SK-N-SH treated with all-trans-retinoic acid at 6 μM for 48 hours (cell line): ENCODE results near the gene DBF4B.
A peak's percentile ranks its signal among the peaks of the same experiment; 100 is the strongest.

Experiments
- ATAC-seq: fragments of 200-7000 bp; cut with Tn5 transposase; 3 replicates; pipeline ENCODE4 v1.9.1; 2020; ENCODE audit warnings: mild to moderate bottlenecking, moderate library complexity
- ARNTL ChIP-seq: fragments of 450-650 bp; formaldehyde crosslinking; IDR thresholded peaks from 2 replicates; pipeline ENCODE4 v1.5.0; 2020; ENCODE audit warnings: low read depth, mild to moderate bottlenecking, moderate library complexity, borderline replicate concordance
- BACH2 ChIP-seq: fragments of 250-450 bp; sonication (Bioruptor Pico); IDR thresholded peaks from 2 replicates; pipeline ENCODE4 v1.9.0; 2021; ENCODE audit warnings: mild to moderate bottlenecking, borderline replicate concordance
- CSDC2 ChIP-seq: fragments of 250-450 bp; sonication (Bioruptor Pico); IDR thresholded peaks from 2 replicates; pipeline ENCODE4 v1.5.0; 2020; ENCODE audit warnings: mild to moderate bottlenecking, moderate library complexity
- ESRRG ChIP-seq: fragments of 250-450 bp; sonication (Bioruptor Pico); IDR thresholded peaks from 2 replicates; pipeline ENCODE4 v1.6.1; 2021; ENCODE audit warnings: mild to moderate bottlenecking
- GLIS3 ChIP-seq: fragments of 250-450 bp; sonication (Bioruptor Pico); IDR thresholded peaks from 2 replicates; pipeline ENCODE4 v1.5.0; 2020; ENCODE audit warnings: mild to moderate bottlenecking, moderate library complexity
- ISL1 ChIP-seq: fragments of 250-450 bp; sonication (Bioruptor Pico); IDR thresholded peaks from 2 replicates; pipeline ENCODE4 v2.1.2; 2022; ENCODE audit warnings: mild to moderate bottlenecking, moderate library complexity
- OSR1 ChIP-seq: fragments of 250-450 bp; sonication (Bioruptor Pico); IDR thresholded peaks from 2 replicates; pipeline ENCODE4 v1.8.0; 2022; ENCODE audit warnings: moderate library complexity, mild to moderate bottlenecking, inconsistent platforms
- PPARA ChIP-seq: fragments of 250-450 bp; sonication (Bioruptor Pico); IDR thresholded peaks from 2 replicates; pipeline ENCODE4 v1.5.0; 2020; ENCODE audit warnings: mild to moderate bottlenecking, borderline replicate concordance
- RARB ChIP-seq: fragments of 250-450 bp; sonication (Bioruptor Pico); IDR thresholded peaks from 2 replicates; pipeline ENCODE4 v1.8.0; 2021; ENCODE audit warnings: mild to moderate bottlenecking, moderate library complexity
- SNAI2 ChIP-seq: fragments of 250-450 bp; sonication (Bioruptor Pico); IDR thresholded peaks from 2 replicates; pipeline ENCODE4 v1.5.0; 2020; ENCODE audit warnings: mild to moderate bottlenecking, moderate library complexity
- TOX ChIP-seq: fragments of 250-450 bp; sonication (Bioruptor Pico); IDR thresholded peaks from 2 replicates; pipeline ENCODE4 v1.8.0; 2021; ENCODE audit warnings: mild to moderate bottlenecking, moderate library complexity, borderline replicate concordance
- ZC3H10 ChIP-seq: fragments of 250-450 bp; sonication (Bioruptor Pico); IDR thresholded peaks from 2 replicates; pipeline ENCODE4 v1.5.1; 2021; ENCODE audit warnings: mild to moderate bottlenecking, moderate library complexity
- ZFP3 ChIP-seq: fragments of 250-450 bp; sonication (Bioruptor Pico); IDR thresholded peaks from 2 replicates; pipeline ENCODE4 v1.5.0; 2020; ENCODE audit warnings: mild to moderate bottlenecking, moderate library complexity
- ZFP30 ChIP-seq: fragments of 450-650 bp; formaldehyde crosslinking; IDR thresholded peaks from 2 replicates; pipeline ENCODE4 v1.5.0; 2022; ENCODE audit warnings: mild to moderate bottlenecking, moderate library complexity
- ZNF565 ChIP-seq: fragments of 450-650 bp; formaldehyde crosslinking; conservative IDR thresholded peaks from 2 replicates; pipeline ENCODE4 v1.5.0; 2020; ENCODE audit warnings: low read depth, mild to moderate bottlenecking, moderate library complexity
- ZNF70 ChIP-seq: fragments of 450-650 bp; formaldehyde crosslinking; IDR thresholded peaks from 2 replicates; pipeline ENCODE4 v1.5.0; 2020; ENCODE audit warnings: mild to moderate bottlenecking, moderate library complexity
- ZNF8 ChIP-seq: fragments of 450-650 bp; formaldehyde crosslinking; IDR thresholded peaks from 2 replicates; pipeline ENCODE4 v1.5.0; 2020; ENCODE audit warnings: mild to moderate bottlenecking, moderate library complexity
- TF ChIP-seq, protein P1 (sequence below): fragments of 250-450 bp; sonication (Bioruptor Pico); IDR thresholded peaks from 2 replicates; pipeline ENCODE4 v1.5.0; 2020; ENCODE audit warnings: mild to moderate bottlenecking, moderate library complexity
- TF ChIP-seq, protein P2 (sequence below): fragments of 250-450 bp; sonication (Bioruptor Pico); IDR thresholded peaks from 2 replicates; pipeline ENCODE4 v1.5.1; 2021; ENCODE audit warnings: mild to moderate bottlenecking, moderate library complexity
- TF ChIP-seq, protein P3 (sequence below): fragments of 250-450 bp; sonication (Bioruptor Pico); IDR thresholded peaks from 2 replicates; pipeline ENCODE4 v1.5.1; 2020; ENCODE audit warnings: low read depth, mild to moderate bottlenecking, moderate library complexity
- TF ChIP-seq, protein P4 (sequence below): fragments of 250-450 bp; sonication (Bioruptor Pico); IDR thresholded peaks from 2 replicates; pipeline ENCODE4 v1.8.0; 2020; ENCODE audit warnings: mild to moderate bottlenecking, moderate library complexity, borderline replicate concordance

The DBF4B gene

DNA sequence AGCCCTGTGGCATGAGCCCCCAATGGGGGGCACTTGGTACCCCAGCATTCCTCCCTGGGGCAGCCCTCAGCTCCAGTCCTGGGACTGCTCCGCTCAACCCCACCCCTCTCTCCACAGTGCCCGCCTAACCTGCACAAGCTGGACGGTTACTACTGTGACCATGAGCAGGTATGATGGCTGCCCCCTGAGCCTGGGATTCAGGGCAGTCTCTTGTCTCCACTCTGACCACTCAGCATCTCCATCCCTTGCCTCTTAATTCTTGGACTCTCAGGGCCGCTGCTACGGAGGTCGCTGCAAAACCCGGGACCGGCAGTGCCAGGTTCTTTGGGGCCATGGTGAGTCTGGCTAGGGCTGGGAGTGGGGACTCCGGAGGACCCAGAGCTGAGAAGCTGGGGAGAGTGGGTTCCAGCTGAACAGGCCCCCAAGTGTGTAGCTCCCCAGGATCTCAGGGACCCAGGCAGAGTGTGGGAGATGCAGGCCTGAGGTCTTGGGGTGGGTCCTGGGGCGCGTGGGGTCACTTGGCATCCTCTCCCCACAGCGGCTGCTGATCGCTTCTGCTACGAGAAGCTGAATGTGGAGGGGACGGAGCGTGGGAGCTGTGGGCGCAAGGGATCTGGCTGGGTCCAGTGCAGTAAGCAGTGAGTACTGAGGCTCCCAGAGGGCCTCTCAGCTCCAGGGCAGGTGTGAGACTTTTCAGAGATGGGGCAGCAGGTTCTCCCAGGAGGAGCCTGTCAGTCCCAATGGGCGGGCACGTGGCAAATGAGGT, 68.3 kb downstream of the DBF4B start (continued):
- TF ChIP-seq ZNF70 (CRISPR knock-in tag) (no peak), ZNF565 (no peak)

DNA sequence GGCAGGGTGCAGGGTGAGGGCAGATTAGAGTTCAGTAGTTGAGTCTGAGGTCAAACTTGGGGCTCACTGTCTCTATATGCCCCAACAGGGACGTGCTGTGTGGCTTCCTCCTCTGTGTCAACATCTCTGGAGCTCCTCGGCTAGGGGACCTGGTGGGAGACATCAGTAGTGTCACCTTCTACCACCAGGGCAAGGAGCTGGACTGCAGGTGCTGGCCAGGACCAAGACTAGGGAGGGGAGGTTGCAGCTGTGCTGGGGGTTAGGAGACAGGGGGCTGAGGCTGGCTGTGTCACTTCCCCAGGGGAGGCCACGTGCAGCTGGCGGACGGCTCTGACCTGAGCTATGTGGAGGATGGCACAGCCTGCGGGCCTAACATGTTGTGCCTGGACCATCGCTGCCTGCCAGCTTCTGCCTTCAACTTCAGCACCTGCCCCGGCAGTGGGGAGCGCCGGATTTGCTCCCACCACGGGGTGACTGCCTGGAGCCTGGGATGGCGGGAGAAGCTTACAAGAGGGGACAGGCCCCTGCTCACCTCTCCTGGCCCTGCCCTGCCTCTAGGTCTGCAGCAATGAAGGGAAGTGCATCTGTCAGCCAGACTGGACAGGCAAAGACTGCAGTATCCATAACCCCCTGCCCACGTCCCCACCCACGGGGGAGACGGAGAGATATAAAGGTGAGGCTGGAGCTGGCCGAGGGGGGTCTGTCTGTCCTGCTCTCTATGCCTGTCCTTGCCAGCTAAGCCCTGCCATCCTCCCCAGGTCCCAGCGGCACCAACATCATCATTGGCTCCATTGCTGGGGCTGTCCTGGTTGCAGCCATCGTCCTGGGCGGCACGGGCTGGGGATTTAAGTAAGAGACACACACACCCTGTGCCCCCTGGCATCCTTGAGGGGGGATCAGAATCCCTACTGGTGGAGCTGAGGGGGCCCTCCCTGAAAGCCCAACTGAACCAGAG, 69.2 kb downstream of the DBF4B start:
- ATAC-seq: no peak
- TF ChIP-seq PPARA: no peak
- no peak for TF ChIP-seq CSDC2 (CRISPR knock-in tag)
- no peak for TF ChIP-seq ZNF70 (CRISPR knock-in tag)
- TF ChIP-seq, protein P1, sequence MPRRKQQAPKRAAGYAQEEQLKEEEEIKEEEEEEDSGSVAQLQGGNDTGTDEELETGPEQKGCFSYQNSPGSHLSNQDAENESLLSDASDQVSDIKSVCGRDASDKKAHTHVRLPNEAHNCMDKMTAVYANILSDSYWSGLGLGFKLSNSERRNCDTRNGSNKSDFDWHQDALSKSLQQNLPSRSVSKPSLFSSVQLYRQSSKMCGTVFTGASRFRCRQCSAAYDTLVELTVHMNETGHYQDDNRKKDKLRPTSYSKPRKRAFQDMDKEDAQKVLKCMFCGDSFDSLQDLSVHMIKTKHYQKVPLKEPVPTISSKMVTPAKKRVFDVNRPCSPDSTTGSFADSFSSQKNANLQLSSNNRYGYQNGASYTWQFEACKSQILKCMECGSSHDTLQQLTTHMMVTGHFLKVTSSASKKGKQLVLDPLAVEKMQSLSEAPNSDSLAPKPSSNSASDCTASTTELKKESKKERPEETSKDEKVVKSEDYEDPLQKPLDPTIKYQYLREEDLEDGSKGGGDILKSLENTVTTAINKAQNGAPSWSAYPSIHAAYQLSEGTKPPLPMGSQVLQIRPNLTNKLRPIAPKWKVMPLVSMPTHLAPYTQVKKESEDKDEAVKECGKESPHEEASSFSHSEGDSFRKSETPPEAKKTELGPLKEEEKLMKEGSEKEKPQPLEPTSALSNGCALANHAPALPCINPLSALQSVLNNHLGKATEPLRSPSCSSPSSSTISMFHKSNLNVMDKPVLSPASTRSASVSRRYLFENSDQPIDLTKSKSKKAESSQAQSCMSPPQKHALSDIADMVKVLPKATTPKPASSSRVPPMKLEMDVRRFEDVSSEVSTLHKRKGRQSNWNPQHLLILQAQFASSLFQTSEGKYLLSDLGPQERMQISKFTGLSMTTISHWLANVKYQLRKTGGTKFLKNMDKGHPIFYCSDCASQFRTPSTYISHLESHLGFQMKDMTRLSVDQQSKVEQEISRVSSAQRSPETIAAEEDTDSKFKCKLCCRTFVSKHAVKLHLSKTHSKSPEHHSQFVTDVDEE (CRISPR knock-in tag): no peak
- TF ChIP-seq ISL1: no peak
- no peak for TF ChIP-seq BACH2 (CRISPR knock-in tag)
- TF ChIP-seq ZC3H10 (CRISPR knock-in tag): no peak
- no peak for TF ChIP-seq TOX (CRISPR knock-in tag)
- no peak for TF ChIP-seq OSR1 (CRISPR knock-in tag)
- no peak for TF ChIP-seq RARB
- no peak for TF ChIP-seq ESRRG
- TF ChIP-seq, protein P2, sequence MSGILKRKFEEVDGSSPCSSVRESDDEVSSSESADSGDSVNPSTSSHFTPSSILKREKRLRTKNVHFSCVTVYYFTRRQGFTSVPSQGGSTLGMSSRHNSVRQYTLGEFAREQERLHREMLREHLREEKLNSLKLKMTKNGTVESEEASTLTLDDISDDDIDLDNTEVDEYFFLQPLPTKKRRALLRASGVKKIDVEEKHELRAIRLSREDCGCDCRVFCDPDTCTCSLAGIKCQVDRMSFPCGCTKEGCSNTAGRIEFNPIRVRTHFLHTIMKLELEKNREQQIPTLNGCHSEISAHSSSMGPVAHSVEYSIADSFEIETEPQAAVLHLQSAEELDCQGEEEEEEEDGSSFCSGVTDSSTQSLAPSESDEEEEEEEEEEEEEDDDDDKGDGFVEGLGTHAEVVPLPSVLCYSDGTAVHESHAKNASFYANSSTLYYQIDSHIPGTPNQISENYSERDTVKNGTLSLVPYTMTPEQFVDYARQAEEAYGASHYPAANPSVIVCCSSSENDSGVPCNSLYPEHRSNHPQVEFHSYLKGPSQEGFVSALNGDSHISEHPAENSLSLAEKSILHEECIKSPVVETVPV: no peak

DNA sequence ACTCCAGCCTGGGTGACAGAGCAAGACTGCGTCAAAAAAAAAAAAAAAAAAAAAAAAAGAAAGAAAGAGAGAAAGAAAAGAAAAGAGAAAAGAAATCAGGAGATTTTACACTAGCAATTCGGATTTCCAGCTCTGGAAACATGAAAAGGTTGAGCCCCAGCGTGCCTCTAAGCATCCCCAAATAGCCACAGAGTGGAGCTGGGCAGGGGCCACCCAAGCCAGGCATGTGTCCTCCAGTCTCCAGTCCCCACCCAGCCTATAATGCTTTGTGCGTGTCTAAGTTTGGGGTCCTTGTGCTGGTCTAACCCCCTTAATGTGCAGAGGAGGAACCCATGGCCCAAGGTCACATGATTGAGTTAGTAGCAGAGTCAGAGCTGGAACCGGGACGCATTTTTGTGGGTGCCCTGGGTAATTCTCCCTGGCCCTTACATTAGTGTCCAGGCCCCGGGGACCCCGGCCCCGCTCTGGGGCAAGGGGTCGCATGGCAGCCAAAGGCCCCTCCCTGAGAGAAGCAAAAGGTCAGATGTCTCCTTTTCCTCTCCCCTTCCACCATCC, 70.3 kb downstream of the DBF4B start:
- TF ChIP-seq ZFP3 (no peak), ZFP30 (CRISPR knock-in tag) (no peak), CSDC2 (CRISPR knock-in tag) (no peak), ZNF8 (no peak)
- ATAC-seq: no peak

DNA sequence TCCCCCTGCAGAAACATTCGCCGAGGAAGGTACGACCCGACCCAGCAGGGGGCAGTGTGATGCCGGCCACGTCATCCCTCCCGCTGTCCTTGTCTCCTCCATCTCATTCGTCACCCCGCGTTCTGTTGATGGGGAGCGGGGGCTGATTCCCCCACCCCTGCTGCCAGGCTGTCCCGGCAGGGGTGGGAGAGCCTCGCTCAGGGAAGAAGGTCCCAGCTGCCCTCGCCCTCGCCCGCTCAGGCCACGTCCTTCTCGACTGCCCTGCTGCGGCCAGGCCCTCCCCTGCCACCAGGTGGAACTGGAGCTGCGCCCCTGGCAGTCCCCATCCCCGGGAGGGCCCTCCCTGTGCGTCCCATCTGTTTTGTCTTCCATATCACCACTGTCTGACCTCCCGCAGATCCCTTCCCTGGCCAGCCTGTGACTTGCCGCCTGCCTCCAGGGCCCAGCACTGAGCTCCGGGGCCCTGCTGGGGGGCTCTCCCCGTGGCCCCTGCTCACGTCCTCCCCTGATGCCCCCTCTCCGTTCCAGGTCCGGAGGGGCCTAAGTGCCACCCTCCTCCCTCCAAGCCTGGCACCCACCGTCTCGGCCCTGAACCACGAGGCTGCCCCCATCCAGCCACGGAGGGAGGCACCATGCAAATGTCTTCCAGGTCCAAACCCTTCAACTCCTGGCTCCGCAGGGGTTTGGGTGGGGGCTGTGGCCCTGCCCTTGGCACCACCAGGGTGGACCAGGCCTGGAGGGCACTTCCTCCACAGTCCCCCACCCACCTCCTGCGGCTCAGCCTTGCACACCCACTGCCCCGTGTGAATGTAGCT, 71.0 kb downstream of the DBF4B start:
- peak; percentile 50 for ATAC-seq
- TF ChIP-seq RARB (no peak), ZNF70 (CRISPR knock-in tag) (peak; percentile 40; the same call in 1 of the 2 replicates)

DNA sequence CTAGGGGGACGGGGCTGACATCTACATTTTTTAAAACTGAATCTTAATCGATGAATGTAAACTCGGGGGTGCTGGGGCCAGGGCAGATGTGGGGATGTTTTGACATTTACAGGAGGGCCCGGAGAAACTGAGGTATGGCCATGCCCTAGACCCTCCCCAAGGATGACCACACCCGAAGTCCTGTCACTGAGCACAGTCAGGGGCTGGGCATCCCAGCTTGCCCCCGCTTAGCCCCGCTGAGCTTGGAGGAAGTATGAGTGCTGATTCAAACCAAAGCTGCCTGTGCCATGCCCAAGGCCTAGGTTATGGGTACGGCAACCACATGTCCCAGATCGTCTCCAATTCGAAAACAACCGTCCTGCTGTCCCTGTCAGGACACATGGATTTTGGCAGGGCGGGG, 71.7 kb downstream of the DBF4B start:
- ATAC-seq: no peak
- TF ChIP-seq ZC3H10 (CRISPR knock-in tag) (no peak), ZFP3 (no peak), ZNF565 (no peak), CSDC2 (CRISPR knock-in tag) (no peak), ZNF70 (CRISPR knock-in tag) (no peak), ESRRG (no peak), ZFP30 (CRISPR knock-in tag) (no peak), ISL1 (no peak), SNAI2 (CRISPR knock-in tag) (no peak), ARNTL (CRISPR knock-in tag) (no peak), GLIS3 (CRISPR knock-in tag) (no peak), OSR1 (CRISPR knock-in tag) (no peak), ZNF8 (no peak), PPARA (no peak), TOX (CRISPR knock-in tag) (no peak)
- TF ChIP-seq, protein P3, sequence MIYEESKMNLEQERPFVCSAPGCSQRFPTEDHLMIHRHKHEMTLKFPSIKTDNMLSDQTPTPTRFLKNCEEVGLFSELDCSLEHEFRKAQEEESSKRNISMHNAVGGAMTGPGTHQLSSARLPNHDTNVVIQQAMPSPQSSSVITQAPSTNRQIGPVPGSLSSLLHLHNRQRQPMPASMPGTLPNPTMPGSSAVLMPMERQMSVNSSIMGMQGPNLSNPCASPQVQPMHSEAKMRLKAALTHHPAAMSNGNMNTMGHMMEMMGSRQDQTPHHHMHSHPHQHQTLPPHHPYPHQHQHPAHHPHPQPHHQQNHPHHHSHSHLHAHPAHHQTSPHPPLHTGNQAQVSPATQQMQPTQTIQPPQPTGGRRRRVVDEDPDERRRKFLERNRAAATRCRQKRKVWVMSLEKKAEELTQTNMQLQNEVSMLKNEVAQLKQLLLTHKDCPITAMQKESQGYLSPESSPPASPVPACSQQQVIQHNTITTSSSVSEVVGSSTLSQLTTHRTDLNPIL (CRISPR knock-in tag): no peak
- TF ChIP-seq, protein P4, sequence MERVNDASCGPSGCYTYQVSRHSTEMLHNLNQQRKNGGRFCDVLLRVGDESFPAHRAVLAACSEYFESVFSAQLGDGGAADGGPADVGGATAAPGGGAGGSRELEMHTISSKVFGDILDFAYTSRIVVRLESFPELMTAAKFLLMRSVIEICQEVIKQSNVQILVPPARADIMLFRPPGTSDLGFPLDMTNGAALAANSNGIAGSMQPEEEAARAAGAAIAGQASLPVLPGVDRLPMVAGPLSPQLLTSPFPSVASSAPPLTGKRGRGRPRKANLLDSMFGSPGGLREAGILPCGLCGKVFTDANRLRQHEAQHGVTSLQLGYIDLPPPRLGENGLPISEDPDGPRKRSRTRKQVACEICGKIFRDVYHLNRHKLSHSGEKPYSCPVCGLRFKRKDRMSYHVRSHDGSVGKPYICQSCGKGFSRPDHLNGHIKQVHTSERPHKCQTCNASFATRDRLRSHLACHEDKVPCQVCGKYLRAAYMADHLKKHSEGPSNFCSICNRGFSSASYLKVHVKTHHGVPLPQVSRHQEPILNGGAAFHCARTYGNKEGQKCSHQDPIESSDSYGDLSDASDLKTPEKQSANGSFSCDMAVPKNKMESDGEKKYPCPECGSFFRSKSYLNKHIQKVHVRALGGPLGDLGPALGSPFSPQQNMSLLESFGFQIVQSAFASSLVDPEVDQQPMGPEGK (CRISPR knock-in tag): no peak
